Epithelial cell of esophagus (primary cell): ENCODE measurements around the gene GPNMB.
"Not testable (repeated sequence)": the region's sequence is repeated elsewhere in the genome, so short reads cannot be mapped to it uniquely, and the experiment has no call there.

ENCODE experiments used
- DNase-seq: peaks from one replicate; pipeline ENCODE4 v3.0.0; 2010; ENCODE audit warnings: low read depth
- H3K4me3 ChIP-seq: 2 replicates; pipeline ENCODE4 v1.5.1; 2011; ENCODE audit warnings: mild to moderate bottlenecking, low read length, control low read depth
- CTCF ChIP-seq: IDR thresholded peaks from 2 replicates; pipeline ENCODE4 v1.5.1; 2011; ENCODE audit warnings: low read depth, mild to moderate bottlenecking, low read length, control low read depth, inconsistent platforms; ENCODE audit not compliant: insufficient read depth; ENCODE audit errors: missing control alignments

The GPNMB gene

DNA sequence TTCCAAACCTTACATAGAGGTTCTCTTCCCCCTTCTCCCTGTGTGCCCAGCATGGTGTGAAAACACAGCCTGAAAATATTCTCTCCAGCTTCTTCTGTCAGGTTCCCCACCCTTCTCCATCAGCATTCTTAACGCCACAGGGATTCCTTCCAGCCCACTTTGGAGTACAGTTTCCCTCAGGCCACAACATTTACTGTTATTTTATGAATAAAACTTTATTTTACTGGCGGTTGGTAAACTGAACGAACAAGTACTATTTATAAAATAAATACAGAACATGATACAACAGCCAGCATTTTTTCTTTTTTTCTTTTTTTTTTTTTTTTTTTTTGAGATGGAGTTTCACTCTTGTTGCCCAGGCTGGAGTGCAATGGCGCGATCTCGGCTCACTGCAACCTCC, 31.6 kb upstream of the GPNMB start:
- TF ChIP-seq CTCF, result no peak
- no peak overlapping the region for H3K4me3 ChIP-seq
- DNase-seq, result no peak

GRCh38 chr7:23216021-23216420, 30.6 kb upstream of the GPNMB start:
- no peak overlapping the region for H3K4me3 ChIP-seq
- DNase-seq, result no peak
- TF ChIP-seq CTCF, result no peak

GRCh38 chr7:23218196-23218595, 28.4 kb upstream of the GPNMB start:
- DNase-seq, result no peak
- no peak for TF ChIP-seq CTCF

DNA sequence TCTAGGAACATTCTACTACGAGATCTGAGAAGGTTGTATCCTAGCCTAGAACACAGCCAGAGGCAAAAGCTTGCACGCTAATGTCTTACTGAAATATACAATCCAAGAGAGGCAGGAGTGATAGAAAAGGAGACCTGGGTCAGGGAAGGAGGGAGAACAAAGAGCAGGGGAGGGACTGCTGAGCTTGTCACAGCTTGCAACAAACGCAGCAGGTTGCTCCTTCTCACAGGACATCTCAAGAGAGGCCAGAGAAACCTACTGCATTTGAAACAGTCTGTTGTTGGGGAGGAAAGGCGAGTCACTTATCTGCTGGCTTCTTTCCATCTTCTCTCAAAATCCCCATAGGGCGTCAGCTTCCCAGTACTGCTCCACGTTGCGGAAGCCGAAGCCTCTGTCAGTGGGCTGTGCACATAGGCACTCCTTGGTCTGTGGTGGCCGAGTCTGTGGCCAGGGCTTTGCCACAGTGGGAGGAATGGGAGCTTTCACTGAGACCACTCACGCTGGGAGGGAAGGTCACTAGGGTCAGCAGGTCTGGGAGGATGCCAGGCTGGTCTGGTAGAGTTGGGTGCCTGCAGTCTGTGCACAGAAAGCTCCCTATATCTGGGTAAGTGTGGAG, 25.8 kb upstream of the GPNMB start:
- TF ChIP-seq CTCF, result no peak
- peak; percentile 38 for DNase-seq
- H3K4me3 ChIP-seq, result no peak overlapping the region

More at GRCh38 chr7:23218196-23218595, 28.4 kb upstream of the GPNMB start:
- no peak overlapping the region for H3K4me3 ChIP-seq

GRCh38 chr7:23222439-23223030, 24.0 kb upstream of the GPNMB start:
- TF ChIP-seq CTCF, result no peak
- no peak overlapping the region for H3K4me3 ChIP-seq
- DNase-seq, result no peak

DNA sequence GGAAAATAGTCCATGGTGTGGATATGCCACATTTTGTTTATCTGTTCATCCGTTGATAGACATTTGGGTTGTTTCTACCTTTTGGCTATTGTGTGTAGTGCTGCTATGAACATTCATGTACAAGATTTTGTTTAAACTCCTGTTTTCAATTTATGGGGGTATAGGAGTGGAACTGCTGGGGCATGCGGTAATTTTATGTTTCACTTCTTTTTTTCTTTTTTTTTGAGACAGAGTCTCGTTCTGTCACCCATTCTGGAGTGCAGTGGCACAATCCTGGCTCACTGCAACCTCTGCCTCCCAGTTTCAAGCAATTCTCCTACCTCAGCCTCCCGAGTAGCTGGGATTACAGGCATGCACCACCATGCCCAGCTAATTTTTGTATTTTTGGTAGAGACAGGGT, 22.2 kb upstream of the GPNMB start:
- DNase-seq, H3K4me3 ChIP-seq: not testable (repeated sequence)

- H3K4me3 ChIP-seq, result no peak overlapping the region
- no peak for TF ChIP-seq CTCF
- no peak for DNase-seq
Observed at GRCh38 chr7:23226844-23227450, 19.6 kb upstream of the GPNMB start.
